Vagina (tissue), 2 donors: ENCODE results near the gene ABCG4. TPM values are rescaled to one million over a fixed set of nuclear protein-coding genes. Genes with fewer than 3 reads are reported as not detected.

Experiments used
- DNase-seq, 2 donors: peaks; one replicate each; pipeline ENCODE4 v3.0.0-alpha.2; 2017; ENCODE audit errors: extremely low spot score in 2 of 2
- H3K27ac ChIP-seq: fragments of 200-600 bp; sonication (generic); one replicate; pipeline ENCODE4 v1.5.1; 2019
- H3K27me3 ChIP-seq: fragments of 200-600 bp; sonication (generic); one replicate; pipeline ENCODE4 v1.5.1; 2019
- H3K36me3 ChIP-seq, 2 donors: fragments of 200-600 bp; sonication (generic); one replicate each; pipeline ENCODE4 v1.5.1; 2017 to 2019
- H3K4me1 ChIP-seq: fragments of 200-600 bp; sonication (generic); one replicate; pipeline ENCODE4 v1.5.1; 2019
- H3K4me3 ChIP-seq, 2 donors: fragments of 200-600 bp; sonication (generic); 1 replicate in 1 of 2; 2 replicates in 1 of 2; pipeline ENCODE4 v1.5.1; 2016 to 2019
- H3K9me3 ChIP-seq: fragments of 200-600 bp; sonication (generic); one replicate; pipeline ENCODE4 v1.5.1; 2019
- POLR2A ChIP-seq, 2 donors: fragments of 450-650 bp; IDR thresholded peaks; one replicate each; pipeline ENCODE4 v1.6.1; 2017; ENCODE audit warnings: antibody characterized with exemption in 2 of 2, mild to moderate bottlenecking in 2 of 2, moderate library complexity in 2 of 2
- POLR2AphosphoS5 ChIP-seq, 2 donors: sonication (generic); formaldehyde crosslinking; IDR thresholded peaks; one replicate each; pipeline ENCODE4 v1.9.0; 2017; ENCODE audit warnings: antibody characterized with exemption in 2 of 2, mild to moderate bottlenecking in 2 of 2, low read depth in 1 of 2; ENCODE audit not compliant: insufficient read depth in 1 of 2
- intact Hi-C: fragments of 100-400 bp; cut with DNase I; formaldehyde crosslinking; loops from one replicate; pipeline ENCODE4 v1.15.1; 2023
- total RNA-seq: library from RNA; depleted of rRNA; stranded (reverse); fragments of >200 nt; gene quantifications from one replicate; pipeline ENCODE4 v1.2.3, GENCODE V29; 2016
- TF ChIP-seq, protein P1 (sequence below), 3 experiments: fragments of 450-650 bp in 2 of 3; fragments of 200-600 bp in 1 of 3; sonication (generic) in 1 of 3; IDR thresholded peaks; one replicate each; pipeline ENCODE4 v1.5.1; 2017 to 2019; ENCODE audit warnings: antibody characterized with exemption in 3 of 3, mild to moderate bottlenecking in 2 of 3, moderate library complexity in 2 of 3

ABCG4 gene
- total RNA-seq, 1 donor from 2014 or later, result 3.2 TPM

DNA sequence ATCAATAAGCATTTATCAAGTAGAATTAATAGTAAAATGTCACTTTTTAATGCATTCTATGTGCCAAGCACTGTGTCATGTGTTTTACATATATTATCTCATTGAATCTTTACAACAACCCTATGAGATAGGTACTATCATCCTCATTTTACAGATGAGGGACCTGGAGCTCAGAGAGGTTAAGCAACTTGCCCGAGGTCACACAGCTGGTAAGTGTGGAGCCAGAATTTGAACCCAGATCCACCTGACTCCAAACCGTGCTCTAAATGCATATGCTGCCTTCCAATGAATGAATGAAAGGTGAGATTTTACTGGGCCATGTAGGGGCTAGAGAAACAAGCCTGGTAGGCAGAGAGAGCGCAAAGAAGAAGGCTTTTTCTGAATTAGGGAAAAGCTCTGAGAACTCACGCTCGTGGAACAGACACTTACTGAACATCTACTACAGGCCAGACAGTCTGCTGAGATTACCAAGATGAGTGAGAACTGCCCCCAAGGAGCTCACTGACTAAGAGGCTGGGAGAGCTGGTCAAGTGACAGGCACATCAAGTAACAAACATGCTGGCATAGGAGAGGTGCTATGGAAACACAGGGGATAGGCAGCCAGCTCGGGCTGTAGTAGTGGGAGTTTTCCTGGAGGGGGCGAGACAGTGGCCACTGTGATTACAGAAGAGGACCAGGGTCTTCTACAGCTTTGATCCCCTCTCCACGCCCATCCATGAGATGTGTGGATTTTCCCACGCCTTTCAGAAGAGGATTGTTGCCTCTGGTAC is 4.4 kb downstream of the ABCG4 start:
- Histone ChIP-seq H3K36me3 (no peaks in the 10 kb centered on the region), H3K4me1 (peaks cover 21% of the 10 kb centered on the region), H3K4me3 (no peak overlapping the region), H3K9me3 (no peaks in the 10 kb centered on the region), H3K27ac (no peak overlapping the region), H3K27me3 (no peaks in the 10 kb centered on the region)
- no peak for DNase-seq
- TF ChIP-seq POLR2AphosphoS5 (IDR thresholded peaks at IDR 0.05; ENCODE audit: insufficient read depth in 1 of 2, low read depth in 1 of 2) (no peak), POLR2A (IDR thresholded peaks at IDR 0.05) (no peak)
- TF ChIP-seq, protein P1, sequence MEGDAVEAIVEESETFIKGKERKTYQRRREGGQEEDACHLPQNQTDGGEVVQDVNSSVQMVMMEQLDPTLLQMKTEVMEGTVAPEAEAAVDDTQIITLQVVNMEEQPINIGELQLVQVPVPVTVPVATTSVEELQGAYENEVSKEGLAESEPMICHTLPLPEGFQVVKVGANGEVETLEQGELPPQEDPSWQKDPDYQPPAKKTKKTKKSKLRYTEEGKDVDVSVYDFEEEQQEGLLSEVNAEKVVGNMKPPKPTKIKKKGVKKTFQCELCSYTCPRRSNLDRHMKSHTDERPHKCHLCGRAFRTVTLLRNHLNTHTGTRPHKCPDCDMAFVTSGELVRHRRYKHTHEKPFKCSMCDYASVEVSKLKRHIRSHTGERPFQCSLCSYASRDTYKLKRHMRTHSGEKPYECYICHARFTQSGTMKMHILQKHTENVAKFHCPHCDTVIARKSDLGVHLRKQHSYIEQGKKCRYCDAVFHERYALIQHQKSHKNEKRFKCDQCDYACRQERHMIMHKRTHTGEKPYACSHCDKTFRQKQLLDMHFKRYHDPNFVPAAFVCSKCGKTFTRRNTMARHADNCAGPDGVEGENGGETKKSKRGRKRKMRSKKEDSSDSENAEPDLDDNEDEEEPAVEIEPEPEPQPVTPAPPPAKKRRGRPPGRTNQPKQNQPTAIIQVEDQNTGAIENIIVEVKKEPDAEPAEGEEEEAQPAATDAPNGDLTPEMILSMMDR (IDR thresholded peaks at IDR 0.05), result no peak
- intact Hi-C loops, result no loop called here

DNA sequence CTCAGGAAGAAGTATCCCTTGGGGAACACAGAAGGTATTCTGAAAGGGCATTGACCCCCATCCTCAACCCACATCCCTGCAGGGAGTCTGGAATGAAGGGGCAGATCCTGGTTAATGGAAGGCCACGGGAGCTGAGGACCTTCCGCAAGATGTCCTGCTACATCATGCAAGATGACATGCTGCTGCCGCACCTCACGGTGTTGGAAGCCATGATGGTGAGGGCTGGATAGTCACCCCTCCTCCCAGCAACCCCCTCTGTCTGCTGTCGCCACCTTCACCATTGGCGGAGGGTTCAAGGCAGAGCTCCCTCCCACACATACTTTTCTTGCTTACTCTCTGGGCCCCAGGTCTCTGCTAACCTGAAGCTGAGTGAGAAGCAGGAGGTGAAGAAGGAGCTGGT is 5.3 kb downstream of the ABCG4 start:
- no peak for DNase-seq
- Histone ChIP-seq H3K4me1 (peaks cover 14% of the 10 kb centered on the region), H3K36me3 (no peaks in the 10 kb centered on the region), H3K27ac (no peak overlapping the region), H3K9me3 (no peaks in the 10 kb centered on the region), H3K4me3 (no peak overlapping the region), H3K27me3 (no peaks in the 10 kb centered on the region)
- TF ChIP-seq, protein P1 (IDR thresholded peaks at IDR 0.05), result no peak
- TF ChIP-seq POLR2A (IDR thresholded peaks at IDR 0.05), result no peak
- no peak for TF ChIP-seq POLR2AphosphoS5 (IDR thresholded peaks at IDR 0.05; ENCODE audit: insufficient read depth in 1 of 2, low read depth in 1 of 2)
- intact Hi-C loops, result no loop called here

DNA sequence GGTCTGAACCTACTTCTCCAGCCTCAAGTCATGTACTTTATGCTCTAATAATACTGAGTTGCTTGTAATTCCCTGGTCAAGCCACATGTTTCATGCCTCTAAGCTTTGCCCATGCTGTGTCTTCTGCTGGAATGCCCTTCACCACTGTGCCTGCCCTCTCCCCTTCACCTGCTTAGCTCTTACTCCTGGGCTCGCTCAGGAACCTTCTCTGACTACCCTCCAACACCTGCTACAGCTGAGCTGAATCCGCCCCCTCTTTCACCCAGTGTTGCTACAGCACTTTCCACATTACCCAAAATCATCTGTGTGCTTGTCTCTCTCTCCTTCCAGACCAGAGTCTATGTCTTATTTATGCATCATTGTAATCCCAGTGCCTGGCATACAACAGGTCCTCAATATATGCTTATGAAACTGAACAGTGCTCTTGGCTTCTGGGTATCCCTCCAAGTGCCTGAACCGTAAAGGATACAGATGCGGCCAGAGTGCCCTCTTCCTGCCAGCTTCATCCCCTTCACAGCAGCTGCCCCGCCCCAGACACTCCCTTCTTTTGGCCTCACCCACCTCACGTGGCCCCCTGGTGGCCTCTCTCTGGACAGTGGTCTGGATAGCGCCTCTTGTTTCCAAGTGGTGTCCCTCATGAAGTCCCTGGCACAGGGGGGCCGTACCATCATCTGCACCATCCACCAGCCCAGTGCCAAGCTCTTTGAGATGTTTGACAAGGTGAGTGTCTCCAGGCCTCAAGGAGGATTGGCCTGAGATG is 7.1 kb downstream of the ABCG4 start:
- H3K27ac ChIP-seq, result no peak overlapping the region
- H3K36me3 ChIP-seq, result no peaks in the 10 kb centered on the region
- TF ChIP-seq POLR2A (IDR thresholded peaks at IDR 0.05) (no peak), POLR2AphosphoS5 (IDR thresholded peaks at IDR 0.05; ENCODE audit: insufficient read depth in 1 of 2, low read depth in 1 of 2) (no peak)
- TF ChIP-seq, protein P1 (IDR thresholded peaks at IDR 0.05), result no peak
- DNase-seq, result no peak
- no peak overlapping the region for H3K4me3 ChIP-seq
- no peaks in the 10 kb centered on the region for H3K9me3 ChIP-seq
- intact Hi-C loops, result no loop called here
- H3K4me1 ChIP-seq, result no peaks in the 10 kb centered on the region
- H3K27me3 ChIP-seq, result no peaks in the 10 kb centered on the region

DNA sequence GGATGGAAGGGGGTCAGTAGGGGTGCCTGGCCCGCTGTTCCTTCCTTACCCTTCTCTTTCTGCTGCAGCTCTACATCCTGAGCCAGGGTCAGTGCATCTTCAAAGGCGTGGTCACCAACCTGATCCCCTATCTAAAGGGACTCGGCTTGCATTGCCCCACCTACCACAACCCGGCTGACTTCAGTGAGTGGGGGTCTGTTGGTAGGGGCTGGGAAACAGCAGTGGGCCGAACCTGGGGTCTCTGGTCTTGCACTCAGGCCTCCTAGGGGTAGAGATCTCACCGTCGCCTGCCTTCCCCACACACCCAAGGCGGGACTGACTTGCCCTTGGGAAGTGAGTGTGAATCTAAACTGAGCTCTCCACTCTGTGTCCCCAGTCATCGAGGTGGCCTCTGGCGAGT is 7.6 kb downstream of the ABCG4 start:
- DNase-seq, result no peak
- Histone ChIP-seq H3K4me3 (no peak overlapping the region), H3K27ac (no peak overlapping the region), H3K36me3 (no peaks in the 10 kb centered on the region), H3K4me1 (no peaks in the 10 kb centered on the region), H3K9me3 (no peaks in the 10 kb centered on the region), H3K27me3 (no peaks in the 10 kb centered on the region)
- TF ChIP-seq POLR2AphosphoS5 (IDR thresholded peaks at IDR 0.05; ENCODE audit: insufficient read depth in 1 of 2, low read depth in 1 of 2) (no peak), POLR2A (IDR thresholded peaks at IDR 0.05) (no peak)
- TF ChIP-seq, protein P1 (IDR thresholded peaks at IDR 0.05), result no peak
- intact Hi-C loops, result no loop called here

DNA sequence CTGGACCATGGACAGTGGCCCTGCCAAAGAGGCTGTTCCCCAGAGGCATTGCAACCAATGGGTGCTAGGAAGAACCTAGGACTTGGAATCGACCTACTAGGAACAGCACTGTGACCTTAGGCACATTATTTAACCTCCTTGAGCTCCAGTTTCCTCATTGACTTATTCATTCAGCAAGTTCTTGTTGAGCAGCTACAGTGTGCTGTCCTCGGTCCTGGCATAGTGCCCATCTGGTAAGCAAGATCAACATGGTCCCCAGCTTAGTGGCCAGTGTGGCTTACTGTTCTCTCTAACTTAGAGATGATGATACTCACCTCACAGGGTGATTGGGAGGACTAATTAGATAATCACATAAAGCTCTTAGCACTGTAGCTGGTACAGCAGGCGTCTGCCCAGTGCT is 8.2 kb downstream of the ABCG4 start:
- no peaks in the 10 kb centered on the region for H3K9me3 ChIP-seq
- no peaks in the 10 kb centered on the region for H3K27me3 ChIP-seq
- DNase-seq, result no peak
- H3K4me1 ChIP-seq, result no peaks in the 10 kb centered on the region
- no peak overlapping the region for H3K4me3 ChIP-seq
- TF ChIP-seq, protein P1 (IDR thresholded peaks at IDR 0.05), result no peak
- TF ChIP-seq POLR2A (IDR thresholded peaks at IDR 0.05) (no peak), POLR2AphosphoS5 (IDR thresholded peaks at IDR 0.05; ENCODE audit: insufficient read depth in 1 of 2, low read depth in 1 of 2) (no peak)
- intact Hi-C loops, result no loop called here
- no peak overlapping the region for H3K27ac ChIP-seq
- H3K36me3 ChIP-seq, result no peaks in the 10 kb centered on the region
